ENCODE measurements around the gene MYLK4.

DNA sequence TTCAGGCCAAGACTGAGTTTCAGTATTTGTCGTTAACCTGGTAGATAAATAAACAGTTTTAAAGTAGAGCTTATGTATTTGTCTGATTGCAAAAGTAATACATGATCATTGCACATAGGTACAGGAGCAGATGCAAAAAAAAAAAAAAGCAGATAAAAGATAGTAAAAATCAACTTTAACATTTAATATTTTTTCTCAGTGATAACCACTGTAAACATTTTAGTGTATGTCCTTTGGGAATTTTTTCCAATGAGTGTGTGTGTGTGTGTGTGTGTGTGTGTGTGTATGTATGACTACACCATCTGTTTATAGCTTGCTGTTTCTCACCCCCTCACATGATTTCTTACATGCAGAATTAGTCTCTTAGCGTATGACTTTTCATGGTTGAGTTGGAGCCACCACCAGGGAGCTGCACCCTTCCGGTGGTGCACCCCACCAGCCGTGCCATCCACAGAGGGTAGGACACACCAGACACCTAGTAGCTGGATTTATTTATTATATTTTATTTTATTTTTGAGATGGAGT is 40.8 kb upstream of the MYLK4 start:
- TF ChIP-seq ZNF274 (IDR thresholded peaks at IDR 0.05; ENCODE audit: low read depth, low read length) (no peak), YY1 (IDR thresholded peaks at IDR 0.05; ENCODE audit: insufficient read depth, insufficient read length) (no peak)

Measured in NT2/D1 (cell line).